Upper lobe of right lung (tissue), 1 donor: ENCODE results near the gene PCCA. TPM values are rescaled to one million over a fixed set of nuclear protein-coding genes. Genes with fewer than 3 reads are reported as not detected.
"Not testable (repeated sequence)": the region's sequence is repeated elsewhere in the genome, so short reads cannot be mapped to it uniquely, and the experiment has no call there.

Experiments used
- ATAC-seq: fragments of 200-7000 bp; cut with Tn5 transposase; one replicate; pipeline ENCODE4 v1.9.1; 2020; ENCODE audit warnings: mild to moderate bottlenecking, moderate library complexity
- DNase-seq: peaks from one replicate; pipeline ENCODE4 v3.0.0-alpha.2; 2020
- H3K27ac ChIP-seq: fragments of 200-600 bp; one replicate; pipeline ENCODE4 v1.8.0; 2022
- H3K27me3 ChIP-seq: fragments of 200-600 bp; one replicate; pipeline ENCODE4 v1.8.0; 2022; ENCODE audit warnings: mild to moderate bottlenecking
- H3K36me3 ChIP-seq: fragments of 200-600 bp; one replicate; pipeline ENCODE4 v1.8.0; 2022
- H3K4me1 ChIP-seq: fragments of 200-600 bp; one replicate; pipeline ENCODE4 v1.8.0; 2022
- H3K4me3 ChIP-seq: fragments of 200-600 bp; one replicate; pipeline ENCODE4 v1.8.0; 2022; ENCODE audit warnings: mild to moderate bottlenecking
- H3K9me3 ChIP-seq: fragments of 200-600 bp; one replicate; pipeline ENCODE4 v1.8.0; 2022
- intact Hi-C: fragments of 100-400 bp; cut with DNase I; formaldehyde crosslinking; loops from one replicate; pipeline ENCODE4 v1.11.0; 2022
- total RNA-seq: library from RNA; stranded (reverse); fragmentation: NEBNext Ultra II Directional; extraction: Animal tissue kit (Norgen Biotek cat#: 25700); gene quantifications from one replicate; pipeline ENCODE4 v1.2.1, GENCODE V29; 2021
- TF ChIP-seq, protein P1 (sequence below): fragments of 200-600 bp; IDR thresholded peaks from one replicate; pipeline ENCODE4 v1.8.0; 2022; ENCODE audit warnings: antibody characterized with exemption
- donor health status: DM: no; HTN: yes; CAD: no; lungs with severe emphysema.

Gene PCCA
- total RNA-seq, 1 donor from 2014 or later, result 34.7 TPM

DNA sequence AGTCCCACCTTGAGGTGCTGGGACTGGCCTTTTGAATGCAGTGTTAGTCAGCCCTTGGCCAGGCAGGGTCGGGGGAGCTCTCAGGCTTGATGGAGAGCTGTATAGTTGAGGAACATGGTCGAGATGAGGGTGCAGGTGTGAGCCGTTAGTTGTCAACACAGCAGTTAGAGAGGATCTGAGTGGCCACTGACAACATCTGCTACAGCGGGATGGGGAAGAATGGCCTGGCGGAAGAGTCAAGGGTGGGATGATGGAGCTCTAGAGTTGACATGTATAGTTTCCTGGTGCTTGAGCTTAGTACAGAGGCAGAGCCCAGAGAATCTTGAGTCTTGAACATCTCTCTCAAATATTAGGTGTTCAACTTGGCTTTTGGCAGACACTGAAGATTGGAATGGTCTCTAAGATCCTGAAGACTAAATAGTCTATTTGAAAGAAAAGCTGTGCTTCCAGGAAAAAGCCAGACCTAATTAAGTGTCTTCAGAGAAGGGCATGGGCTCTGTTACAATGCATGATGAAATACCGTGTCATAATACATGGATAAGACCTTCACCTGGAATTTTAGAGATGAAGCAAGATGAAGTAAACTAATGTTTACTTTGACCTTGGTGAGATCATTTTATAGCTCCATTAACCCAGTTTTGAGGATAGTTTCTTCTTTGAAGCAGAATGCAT lies 9.7 kb downstream of the PCCA start:
- ATAC-seq, result no peak
- Histone ChIP-seq H3K36me3 (no peaks in the 10 kb centered on the region), H3K4me3 (no peak overlapping the region), H3K4me1 (peaks cover 18% of the 10 kb centered on the region), H3K9me3 (no peaks in the 10 kb centered on the region), H3K27ac (no peak overlapping the region), H3K27me3 (no peaks in the 10 kb centered on the region)
- DNase-seq, result no peak
- intact Hi-C loops, result no loop called here
- TF ChIP-seq, protein P1, sequence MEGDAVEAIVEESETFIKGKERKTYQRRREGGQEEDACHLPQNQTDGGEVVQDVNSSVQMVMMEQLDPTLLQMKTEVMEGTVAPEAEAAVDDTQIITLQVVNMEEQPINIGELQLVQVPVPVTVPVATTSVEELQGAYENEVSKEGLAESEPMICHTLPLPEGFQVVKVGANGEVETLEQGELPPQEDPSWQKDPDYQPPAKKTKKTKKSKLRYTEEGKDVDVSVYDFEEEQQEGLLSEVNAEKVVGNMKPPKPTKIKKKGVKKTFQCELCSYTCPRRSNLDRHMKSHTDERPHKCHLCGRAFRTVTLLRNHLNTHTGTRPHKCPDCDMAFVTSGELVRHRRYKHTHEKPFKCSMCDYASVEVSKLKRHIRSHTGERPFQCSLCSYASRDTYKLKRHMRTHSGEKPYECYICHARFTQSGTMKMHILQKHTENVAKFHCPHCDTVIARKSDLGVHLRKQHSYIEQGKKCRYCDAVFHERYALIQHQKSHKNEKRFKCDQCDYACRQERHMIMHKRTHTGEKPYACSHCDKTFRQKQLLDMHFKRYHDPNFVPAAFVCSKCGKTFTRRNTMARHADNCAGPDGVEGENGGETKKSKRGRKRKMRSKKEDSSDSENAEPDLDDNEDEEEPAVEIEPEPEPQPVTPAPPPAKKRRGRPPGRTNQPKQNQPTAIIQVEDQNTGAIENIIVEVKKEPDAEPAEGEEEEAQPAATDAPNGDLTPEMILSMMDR, result no peak

DNA sequence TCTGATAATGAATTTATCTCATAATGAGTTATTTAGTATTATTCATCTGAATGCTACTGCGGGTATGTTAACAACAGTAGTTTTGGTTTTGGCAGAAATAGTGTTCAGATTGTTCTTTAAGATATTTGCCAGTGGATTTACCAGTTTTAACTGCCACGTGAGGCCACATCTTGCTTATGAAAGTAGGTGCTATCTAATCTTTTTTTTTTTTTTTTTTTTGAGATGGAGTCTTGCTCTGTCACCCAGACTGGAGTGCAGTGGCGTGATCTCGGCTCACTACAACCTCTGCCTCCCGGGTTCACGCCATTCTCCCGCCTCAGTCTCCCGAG lies 10.2 kb downstream of the PCCA start:
- ATAC-seq, H3K36me3 ChIP-seq, DNase-seq, H3K27me3 ChIP-seq, intact Hi-C loops, H3K27ac ChIP-seq, H3K9me3 ChIP-seq, H3K4me3 ChIP-seq: not testable (repeated sequence)
- H3K4me1 ChIP-seq, result peaks cover 18% of the 10 kb centered on the region

DNA sequence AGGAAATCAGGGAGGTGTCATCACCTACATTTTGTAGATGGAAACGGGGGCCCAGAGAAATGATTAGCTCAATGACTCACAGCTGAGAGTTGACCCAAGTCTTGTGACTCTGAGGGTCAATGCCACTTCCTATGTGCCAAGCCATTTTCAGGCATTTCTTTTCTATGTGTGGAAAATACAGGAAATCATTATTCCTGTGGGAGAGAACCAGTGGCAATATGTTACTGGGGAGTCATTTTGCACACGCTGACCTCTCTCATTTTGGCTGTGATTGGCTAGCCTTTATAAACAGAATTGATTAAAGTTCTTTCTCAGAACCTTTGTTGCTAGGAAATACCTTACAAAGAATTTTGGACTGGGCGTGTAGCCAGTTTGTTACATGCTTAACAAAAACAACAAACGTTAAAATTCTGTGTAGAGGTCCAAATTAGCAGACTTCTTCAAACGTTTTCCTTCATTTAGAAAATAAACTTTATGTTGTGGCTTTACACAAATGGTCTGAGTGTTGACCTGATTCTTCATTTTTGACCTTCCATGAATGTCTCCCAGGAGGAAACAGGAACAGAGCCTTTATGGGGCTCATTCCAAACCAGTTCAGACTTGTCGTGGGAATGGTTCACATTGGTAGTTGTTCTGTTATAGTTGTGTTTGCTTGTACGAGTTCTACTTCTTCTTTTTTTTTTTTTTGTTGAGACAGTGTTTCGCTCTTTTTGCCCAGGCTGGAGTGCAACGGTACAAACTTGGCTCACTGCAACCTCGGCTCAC lies 11.4 kb downstream of the PCCA start:
- Histone ChIP-seq H3K27me3 (no peaks in the 10 kb centered on the region), H3K9me3 (no peaks in the 10 kb centered on the region), H3K4me3 (no peak overlapping the region), H3K27ac (no peak overlapping the region), H3K4me1 (peaks cover 18% of the 10 kb centered on the region), H3K36me3 (peaks cover 5% of the 10 kb centered on the region)
- no peak for DNase-seq
- TF ChIP-seq, protein P1, result no peak
- ATAC-seq, result peak; percentile 40
- intact Hi-C loops, result no loop called here

DNA sequence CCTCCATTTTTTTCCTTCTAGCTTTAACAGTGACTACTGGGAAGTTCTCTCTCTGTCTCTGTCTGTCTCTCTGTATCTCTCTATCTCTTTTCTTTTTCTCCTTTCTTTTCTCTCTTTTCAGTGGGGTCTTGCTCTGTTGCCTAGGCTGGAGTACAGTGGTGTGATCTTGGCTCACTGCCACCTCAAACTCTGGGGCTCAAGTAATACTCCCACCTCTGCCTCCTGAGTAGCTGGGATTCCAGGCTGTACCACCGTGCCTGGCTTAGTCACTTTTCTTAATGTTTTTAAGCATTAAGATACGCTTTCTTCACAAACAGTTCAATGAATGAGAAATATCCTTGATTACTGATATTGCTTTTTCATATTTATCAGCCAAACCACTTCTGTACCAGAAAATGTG lies 13.1 kb downstream of the PCCA start:
- no peak overlapping the region for H3K27ac ChIP-seq
- TF ChIP-seq, protein P1, result no peak
- peaks cover 5% of the 10 kb centered on the region for H3K36me3 ChIP-seq
- intact Hi-C loops, result no loop called here
- DNase-seq (no peak), ATAC-seq (no peak)
- H3K4me3 ChIP-seq, result no peak overlapping the region
- H3K27me3 ChIP-seq, result no peaks in the 10 kb centered on the region
- H3K9me3 ChIP-seq, result no peaks in the 10 kb centered on the region
- peaks cover 18% of the 10 kb centered on the region for H3K4me1 ChIP-seq

DNA sequence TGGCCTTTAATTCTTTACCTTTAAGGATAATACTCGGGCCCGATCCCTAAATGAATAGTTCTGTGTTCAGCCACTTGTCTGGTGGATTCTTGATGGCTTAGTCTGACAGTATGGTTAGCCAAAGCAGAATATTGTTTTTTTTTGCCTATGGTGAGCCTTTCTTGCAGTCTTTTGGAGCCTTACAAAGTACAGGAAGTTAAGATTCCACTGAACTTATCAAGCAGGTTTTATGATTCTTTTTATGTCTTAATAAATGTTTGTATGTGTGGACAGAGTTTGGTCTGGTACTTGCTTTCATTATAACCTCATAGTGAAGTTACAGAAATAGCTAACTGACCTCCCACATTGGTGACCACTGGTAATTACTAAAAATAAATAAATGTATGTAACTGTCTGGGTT lies 17.1 kb downstream of the PCCA start:
- TF ChIP-seq, protein P1, result no peak
- peaks cover 8% of the 10 kb centered on the region for H3K4me1 ChIP-seq
- no peak overlapping the region for H3K27ac ChIP-seq
- H3K4me3 ChIP-seq, result no peak overlapping the region
- no peaks in the 10 kb centered on the region for H3K27me3 ChIP-seq
- DNase-seq (no peak), ATAC-seq (no peak)
- intact Hi-C loops, result no loop called here
- peaks cover 5% of the 10 kb centered on the region for H3K36me3 ChIP-seq
- no peaks in the 10 kb centered on the region for H3K9me3 ChIP-seq

DNA sequence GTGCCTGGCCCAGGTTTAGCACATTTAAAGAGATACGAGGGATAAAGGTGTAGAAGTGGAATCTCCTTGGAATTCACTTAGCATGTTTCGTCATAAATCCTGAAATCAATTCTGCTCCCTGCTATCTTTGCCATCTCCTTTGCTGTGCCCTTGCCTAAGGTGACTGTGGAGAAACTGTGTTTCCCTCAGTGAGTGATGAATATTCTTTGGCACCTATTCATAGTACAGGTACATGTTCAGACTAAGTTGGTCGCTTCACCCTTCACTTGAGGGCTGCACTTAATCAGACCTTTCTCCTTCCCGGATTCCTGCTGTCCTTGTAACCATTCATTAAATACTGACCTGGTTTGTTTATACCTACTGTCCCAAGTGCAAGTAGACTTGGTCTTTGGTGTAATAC lies 17.8 kb downstream of the PCCA start:
- Histone ChIP-seq H3K4me3 (no peak overlapping the region), H3K4me1 (peaks cover 5% of the 10 kb centered on the region), H3K27ac (no peak overlapping the region), H3K36me3 (peaks cover 5% of the 10 kb centered on the region), H3K27me3 (no peaks in the 10 kb centered on the region), H3K9me3 (no peaks in the 10 kb centered on the region)
- DNase-seq, result no peak
- TF ChIP-seq, protein P1, result no peak
- no peak for ATAC-seq
- intact Hi-C loops, result no loop called here
